Gastrocnemius medialis (tissue), 4 donors: ENCODE data around the gene EXD3. TPM values are rescaled to one million over a fixed set of nuclear protein-coding genes. Genes with fewer than 3 reads are reported as not detected.

Experiments
- ATAC-seq, 2 donors: fragments of 150-250 bp; one replicate each; pipeline ENCODE4 v1.9.1; 2016
- DNase-seq, 2 donors: peaks; one replicate each; pipeline ENCODE4 v3.0.0-alpha.2; 2019
- H3K27ac ChIP-seq, 4 donors: fragments of 200-600 bp; sonication (generic); 1 replicate in 1 of 4; 2 replicates in 3 of 4; pipeline ENCODE4 v1.5.1; 2016 to 2018; ENCODE audit warnings: mild to moderate bottlenecking in 2 of 4, moderate library complexity in 1 of 4
- H3K27me3 ChIP-seq, 3 donors: fragments of 200-600 bp; sonication (generic) in 2 of 3; 1 replicate in 1 of 3; 2 replicates in 2 of 3; pipeline versions ENCODE4 v1.5.1 to v1.6.0; 2016 to 2019; ENCODE audit warnings: mild to moderate bottlenecking in 1 of 3, moderate library complexity in 1 of 3
- H3K36me3 ChIP-seq, 2 donors: fragments of 200-600 bp; sonication (generic) in 1 of 2; one replicate each; pipeline ENCODE4 v1.5.1; 2017 to 2018
- H3K4me1 ChIP-seq, 2 donors: fragments of 200-600 bp; sonication (generic) in 1 of 2; one replicate each; pipeline ENCODE4 v1.5.1; 2016 to 2017; ENCODE audit warnings: mild to moderate bottlenecking in 2 of 2
- H3K4me3 ChIP-seq, 4 donors: fragments of 200-600 bp; sonication (generic) in 3 of 4; 1 replicate in 1 of 4; 2 replicates in 3 of 4; pipeline ENCODE4 v1.5.1; 2016 to 2019; ENCODE audit warnings: mild to moderate bottlenecking in 2 of 4
- H3K9me3 ChIP-seq, 3 donors: fragments of 200-600 bp; sonication (generic) in 2 of 3; 1 replicate in 1 of 3; 2 replicates in 2 of 3; pipeline ENCODE4 v1.5.1; 2016 to 2019
- CTCF ChIP-seq, 5 experiments: fragments of 450-650 bp in 3 of 5; fragments of 200-600 bp in 2 of 5; sonication (generic) in 2 of 5; IDR thresholded peaks in 4 of 5; conservative IDR thresholded peaks in 1 of 5; 1 replicate in 4 of 5; 2 replicates in 1 of 5; pipeline ENCODE4 v1.5.1; 2016 to 2019; ENCODE audit warnings: antibody characterized with exemption in 5 of 5, mild to moderate bottlenecking in 3 of 5, moderate library complexity in 3 of 5
- POLR2A ChIP-seq, 2 donors: fragments of 450-650 bp; IDR thresholded peaks; one replicate each; pipeline ENCODE4 v1.6.1; 2017; ENCODE audit warnings: antibody characterized with exemption in 2 of 2, mild to moderate bottlenecking in 2 of 2, moderate library complexity in 2 of 2
- in situ Hi-C, 4 donors: fragments of 200-750 bp; cut with MboI; loops; one replicate each; pipeline versions ENCODE4 v1.15.0 to v1.8.0; 2017; ENCODE audit warnings: low sequenced_read_pairs in 4 of 4
- intact Hi-C: fragments of 100-400 bp; cut with DNase I; formaldehyde crosslinking; loops from one replicate; pipeline ENCODE4 v1.15.1; 2023; ENCODE audit warnings: low total_unique reads
- total RNA-seq, 4 donors: library from RNA; depleted of rRNA; stranded (reverse); fragments of >200 nt; gene quantifications; one replicate each; pipeline versions ENCODE4 v1.1.0 to v1.2.3, GENCODE V29; 2016

EXD3 gene
- total RNA-seq, 4 donors from 2014 or later = 4.8 to 12.5 (median 6.4) TPM

- Histone ChIP-seq H3K27ac (peak overlapping the region; percentile 68 to 83 (median 80)), H3K27me3 (peaks cover 13 to 42% (median 20%) of the 10 kb centered on the region in 3 donors), H3K4me1 (peaks cover 17 to 21% of the 10 kb centered on the region in 2 donors), H3K4me3 (peak overlapping the region; percentile 36 to 51 (median 49)), H3K9me3 (no peaks in the 10 kb centered on the region), H3K36me3 (peaks cover 0 to 17% of the 10 kb centered on the region in 2 donors)
- DNase-seq (peak; percentile 36 to 49), ATAC-seq (peak; percentile 37 to 55)
- intact Hi-C loops = no loop called here
- in situ Hi-C loops = loop anchor here in 3 of 4 donors (25.0 kb wide), 1 partner anchor 136 kb away; the partner anchor contains the start of genes EXD3 (in 3 of the 3) and NOXA1 (in 3 of the 3)
- TF ChIP-seq CTCF (IDR thresholded peaks at IDR 0.05 in 4 of 5, conservative IDR thresholded peaks at IDR 0.05 in 1 of 5) (no peak), POLR2A (IDR thresholded peaks at IDR 0.05) (no peak)
These were observed 146.3 kb downstream of the EXD3 start for GRCh38 chr9:137276473-137277328.

DNA sequence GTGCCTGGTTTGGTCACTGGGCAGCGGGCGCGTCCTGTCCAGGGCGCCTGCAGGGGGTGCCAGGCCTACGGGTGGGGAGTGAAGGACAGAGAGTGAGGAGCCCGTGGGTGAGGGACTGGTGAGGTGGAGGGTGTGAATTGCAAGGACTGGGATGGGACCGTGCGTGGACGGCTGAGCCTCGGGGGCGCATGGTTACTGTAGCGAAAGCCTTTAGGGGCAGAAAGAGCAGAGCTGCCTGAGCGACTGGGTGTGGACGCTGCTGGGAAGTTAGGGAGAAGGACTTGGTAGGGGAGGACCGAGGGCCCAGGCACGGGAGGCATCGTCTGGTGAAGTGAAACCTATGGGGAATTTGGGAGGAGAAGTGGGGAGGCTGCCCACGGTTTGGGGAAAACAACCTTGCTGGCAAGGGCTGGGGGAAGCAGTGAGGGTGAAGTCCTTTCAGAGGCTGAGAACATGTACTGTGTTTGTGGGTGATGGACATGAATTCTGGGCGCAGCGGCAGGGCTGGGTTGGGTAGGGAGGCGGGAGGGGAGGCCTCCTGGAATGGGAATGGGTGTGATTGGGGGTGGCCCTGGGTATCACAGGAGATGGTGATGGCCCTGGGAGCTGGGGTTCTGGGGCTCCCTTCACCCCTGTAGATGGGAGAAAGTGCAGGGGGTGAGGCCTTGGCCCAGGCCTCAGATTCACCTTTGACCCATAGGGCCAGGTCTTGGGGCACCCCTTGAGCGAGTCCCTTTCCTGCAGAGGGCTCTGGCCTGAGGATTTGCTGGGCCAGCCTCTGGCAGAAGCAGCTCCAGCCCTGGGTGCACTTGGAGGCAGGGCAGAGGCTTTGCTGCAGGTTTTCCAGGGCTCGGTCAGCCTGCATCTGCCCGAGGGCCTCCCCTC, 147.1 kb downstream of the EXD3 start:
- DNase-seq (no peak), ATAC-seq (no peak)
- intact Hi-C loops (no loop called here), in situ Hi-C loops (loop anchor here in 3 of 4 donors (25.0 kb wide), 1 partner anchor 136 kb away; the partner anchor contains the start of genes EXD3 (in 3 of the 3) and NOXA1 (in 3 of the 3))
- peaks cover 17 to 21% of the 10 kb centered on the region in 2 donors for H3K4me1 ChIP-seq
- peak overlapping the region in 1 of 4 donors; percentile 51 for H3K4me3 ChIP-seq
- H3K27me3 ChIP-seq = peaks cover 7 to 34% (median 14%) of the 10 kb centered on the region in 3 donors
- no peaks in the 10 kb centered on the region for H3K9me3 ChIP-seq
- H3K27ac ChIP-seq = peak overlapping the region; percentile 68 to 83 (median 80)
- H3K36me3 ChIP-seq = peaks cover 0 to 17% of the 10 kb centered on the region in 2 donors
- TF ChIP-seq POLR2A (IDR thresholded peaks at IDR 0.05) = no peak
- no peak for TF ChIP-seq CTCF (IDR thresholded peaks at IDR 0.05 in 4 of 5, conservative IDR thresholded peaks at IDR 0.05 in 1 of 5)

DNA sequence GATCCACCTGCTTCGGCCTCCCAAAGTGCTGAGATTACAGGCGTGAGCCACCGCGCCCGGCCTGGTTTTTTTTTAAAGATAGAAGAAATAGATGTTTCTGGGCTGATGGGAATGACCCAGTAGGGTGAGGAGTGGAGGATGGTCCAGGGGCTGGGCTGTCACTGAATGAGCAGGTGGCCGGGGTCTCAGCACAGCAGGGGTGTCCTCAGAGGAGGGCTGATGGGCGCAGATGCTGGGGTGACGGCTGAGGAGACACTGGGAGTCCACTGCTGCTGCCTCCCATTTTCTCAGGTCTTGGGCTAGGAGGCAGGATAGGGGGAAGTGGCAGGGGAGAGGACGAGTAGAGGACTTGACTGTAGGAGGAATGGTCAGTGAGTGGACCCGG, 147.8 kb downstream of the EXD3 start:
- H3K4me1 ChIP-seq = peaks cover 17 to 21% of the 10 kb centered on the region in 2 donors

More for the DNA sequence above, 147.8 kb downstream of the EXD3 start:
- Histone ChIP-seq H3K27me3 (peaks cover 6 to 27% (median 8%) of the 10 kb centered on the region in 3 donors), H3K36me3 (peaks cover 0 to 17% of the 10 kb centered on the region in 2 donors), H3K9me3 (no peaks in the 10 kb centered on the region), H3K27ac (peak overlapping the region in 2 of 4 donors; percentile 78 to 83), H3K4me3 (no peak overlapping the region)
- intact Hi-C loops (no loop called here), in situ Hi-C loops (loop anchor here in 3 of 4 donors (25.0 kb wide), 1 partner anchor 137 kb away; the partner anchor contains the start of genes EXD3 (in 3 of the 3) and NOXA1 (in 3 of the 3))
- ATAC-seq = no peak
- DNase-seq = no peak
- no peak for TF ChIP-seq POLR2A (IDR thresholded peaks at IDR 0.05)
- no peak for TF ChIP-seq CTCF (IDR thresholded peaks at IDR 0.05 in 4 of 5, conservative IDR thresholded peaks at IDR 0.05 in 1 of 5)
